Esophagus squamous epithelium (tissue), 5 donors: ENCODE measurements around the gene LRRC26. TPM values are rescaled to one million over a fixed set of nuclear protein-coding genes. Genes with fewer than 3 reads are reported as not detected.
A peak's percentile ranks its signal among the peaks of the same experiment; 100 is the strongest.

Source experiments
- DNase-seq: peaks from one replicate; lab custom pipeline; 2025; lab: John Stamatoyannopoulos, UW
- H3K27ac ChIP-seq, 4 donors: fragments of 200-600 bp; sonication (generic); one replicate each; pipeline ENCODE4 v1.5.1; 2016 to 2019; ENCODE audit warnings: mild to moderate bottlenecking in 1 of 4
- H3K27me3 ChIP-seq, 4 donors: fragments of 200-600 bp; sonication (generic); 1 replicate in 3 of 4; 2 replicates in 1 of 4; pipeline versions ENCODE4 v1.5.1 to v1.6.0; 2017 to 2021; ENCODE audit warnings: antibody characterized with exemption in 1 of 4
- H3K36me3 ChIP-seq, 3 donors: fragments of 200-600 bp; sonication (generic); one replicate each; pipeline ENCODE4 v1.5.1; 2016 to 2019
- H3K4me1 ChIP-seq, 3 donors: fragments of 200-600 bp; sonication (generic); one replicate each; pipeline ENCODE4 v1.5.1; 2017 to 2019
- H3K4me3 ChIP-seq, 4 donors: fragments of 200-600 bp; sonication (generic); 1 replicate in 3 of 4; 2 replicates in 1 of 4; pipeline ENCODE4 v1.5.1; 2016 to 2019; ENCODE audit warnings: mild to moderate bottlenecking in 2 of 4, moderate library complexity in 1 of 4
- H3K9me3 ChIP-seq, 3 donors: fragments of 200-600 bp; sonication (generic); one replicate each; pipeline ENCODE4 v1.5.1; 2016 to 2019
- POLR2A ChIP-seq, 4 donors: fragments of 450-650 bp; IDR thresholded peaks; one replicate each; pipeline ENCODE4 v1.6.1; 2017; ENCODE audit warnings: antibody characterized with exemption in 4 of 4, mild to moderate bottlenecking in 4 of 4, moderate library complexity in 3 of 4
- WGBS, 2 donors: methylation state at CpG; one replicate each; pipeline ENCODE4 v1.1.5; 2018; 5-methylcytosine and 5-hydroxymethylcytosine counted together
- intact Hi-C: fragments of 100-400 bp; cut with DNase I; formaldehyde crosslinking; loops from one replicate; pipeline ENCODE4 v1.15.0; 2022
- total RNA-seq, 4 donors: library from RNA; depleted of rRNA; stranded (reverse); fragments of >200 nt; gene quantifications; one replicate each; pipeline ENCODE4 v1.1.0, GENCODE V29; 2016
- TF ChIP-seq, protein P1 (sequence below), 6 experiments: fragments of 450-650 bp in 4 of 6; fragments of 200-600 bp in 2 of 6; sonication (generic) in 2 of 6; IDR thresholded peaks; one replicate each; pipeline ENCODE4 v1.5.1; 2016 to 2019; ENCODE audit warnings: antibody characterized with exemption in 6 of 6, mild to moderate bottlenecking in 4 of 6, moderate library complexity in 4 of 6
- donor health status: DM: yes; HTN: yes; CAD: no.

The LRRC26 gene
- total RNA-seq, 4 donors from 2014 or later, result 0.82 to 3.7 (median 0.95) TPM; not detected in 1

DNA sequence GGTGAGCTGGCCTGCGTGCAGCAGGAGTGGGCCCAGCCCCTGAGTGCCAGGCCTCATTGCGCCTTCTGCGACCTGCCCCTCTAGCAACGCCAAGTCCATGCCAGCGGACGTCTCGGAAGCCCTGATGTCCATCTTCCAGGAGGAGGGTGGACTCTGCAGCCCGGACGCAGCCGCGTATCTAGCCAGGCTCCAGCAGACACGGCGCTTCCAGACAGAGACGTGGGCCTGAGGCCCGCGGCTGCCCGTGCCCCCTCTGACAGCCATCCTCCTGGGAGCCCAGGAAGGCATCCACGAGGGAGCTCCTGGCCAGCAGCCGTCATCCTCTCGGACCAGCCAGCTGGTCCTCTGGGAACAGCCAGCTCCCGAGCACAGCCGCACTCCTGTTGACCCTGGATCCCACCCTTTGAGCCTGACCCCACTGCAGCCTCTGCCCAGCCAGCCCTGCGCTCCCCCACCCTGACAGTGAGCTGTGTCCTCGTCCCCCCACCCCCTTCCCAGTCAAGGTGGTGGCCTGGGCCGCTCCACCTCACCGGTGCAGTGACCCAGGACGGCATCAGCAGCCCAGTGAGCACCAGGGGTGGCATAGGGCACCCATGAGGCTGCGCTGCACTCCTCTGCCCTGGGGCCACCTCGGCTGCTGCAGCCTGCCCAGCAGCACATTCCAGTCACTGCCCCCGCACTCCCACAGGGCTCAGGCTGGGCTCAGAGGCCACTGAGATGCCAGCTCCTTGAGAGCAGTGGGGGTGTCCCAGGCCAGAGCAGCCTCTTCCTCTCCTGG, 46.5 kb upstream of the LRRC26 start:
- H3K27ac ChIP-seq, result peak overlapping the region; percentile 83 to 92 (median 90)
- intact Hi-C loops, result no loop called here
- H3K4me1 ChIP-seq, result peaks cover 16 to 49% (median 17%) of the 10 kb centered on the region in 3 donors
- DNase-seq, result no peak
- no peaks in the 10 kb centered on the region for H3K9me3 ChIP-seq
- peaks cover 0 to 29% (median 0%) of the 10 kb centered on the region in 3 donors for H3K36me3 ChIP-seq
- TF ChIP-seq POLR2A (IDR thresholded peaks at IDR 0.05), result no peak
- H3K27me3 ChIP-seq, result no peaks in the 10 kb centered on the region
- 70 to 96% methylated on average over 2 to 9 of the region's 30 CpGs for WGBS, 2 donors
- H3K4me3 ChIP-seq, result peak overlapping the region in 1 of 4 donors; percentile 51

DNA sequence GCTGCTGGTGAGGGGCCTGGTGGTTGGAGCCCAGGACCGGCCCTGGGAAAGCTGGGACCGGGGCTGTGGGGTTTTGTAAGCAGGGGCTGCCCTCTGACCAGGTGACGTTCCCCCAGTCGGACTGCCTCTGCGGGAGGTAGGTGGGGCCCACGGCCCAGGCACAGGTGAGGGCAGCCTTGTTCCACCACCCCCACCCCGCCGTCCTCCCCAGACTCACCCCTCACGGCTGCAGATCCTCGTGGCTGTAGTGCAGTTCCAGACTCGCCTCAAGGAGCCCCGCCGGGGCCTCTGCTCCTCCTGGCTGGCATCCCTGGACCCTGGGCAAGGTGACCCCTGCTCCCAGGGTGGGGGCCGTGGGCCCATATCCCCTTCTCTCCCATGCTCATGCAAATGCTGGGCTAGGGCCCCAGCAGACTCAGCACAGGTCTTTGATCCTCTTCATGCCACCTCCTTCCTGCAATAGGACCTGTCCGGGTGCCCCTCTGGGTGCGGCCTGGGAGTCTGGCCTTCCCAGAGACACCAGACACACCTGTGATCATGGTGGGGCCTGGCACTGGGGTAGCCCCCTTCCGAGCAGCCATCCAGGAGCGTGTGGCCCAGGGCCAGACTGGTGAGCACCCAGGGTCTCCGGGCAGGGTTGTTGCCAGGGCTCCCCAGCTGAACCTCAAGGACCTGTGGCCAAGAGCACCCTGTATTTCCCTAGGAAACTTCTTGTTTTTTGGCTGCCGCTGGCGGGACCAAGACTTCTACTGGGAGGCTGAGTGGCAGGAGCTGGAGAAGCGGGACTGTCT, 45.5 kb upstream of the LRRC26 start:
- intact Hi-C loops, result no loop called here
- Histone ChIP-seq H3K4me1 (peaks cover 15 to 39% (median 16%) of the 10 kb centered on the region in 3 donors), H3K9me3 (no peaks in the 10 kb centered on the region), H3K27ac (no peak overlapping the region), H3K27me3 (no peaks in the 10 kb centered on the region), H3K4me3 (no peak overlapping the region), H3K36me3 (peaks cover 0 to 33% (median 0%) of the 10 kb centered on the region in 3 donors)
- 61% methylated on average over 4 of the region's 22 CpGs; no CpG with 5 or more reads in 1 of the 2 donors for WGBS, 2 donors
- DNase-seq, result no peak
- TF ChIP-seq POLR2A (IDR thresholded peaks at IDR 0.05), result no peak
- TF ChIP-seq, protein P1, sequence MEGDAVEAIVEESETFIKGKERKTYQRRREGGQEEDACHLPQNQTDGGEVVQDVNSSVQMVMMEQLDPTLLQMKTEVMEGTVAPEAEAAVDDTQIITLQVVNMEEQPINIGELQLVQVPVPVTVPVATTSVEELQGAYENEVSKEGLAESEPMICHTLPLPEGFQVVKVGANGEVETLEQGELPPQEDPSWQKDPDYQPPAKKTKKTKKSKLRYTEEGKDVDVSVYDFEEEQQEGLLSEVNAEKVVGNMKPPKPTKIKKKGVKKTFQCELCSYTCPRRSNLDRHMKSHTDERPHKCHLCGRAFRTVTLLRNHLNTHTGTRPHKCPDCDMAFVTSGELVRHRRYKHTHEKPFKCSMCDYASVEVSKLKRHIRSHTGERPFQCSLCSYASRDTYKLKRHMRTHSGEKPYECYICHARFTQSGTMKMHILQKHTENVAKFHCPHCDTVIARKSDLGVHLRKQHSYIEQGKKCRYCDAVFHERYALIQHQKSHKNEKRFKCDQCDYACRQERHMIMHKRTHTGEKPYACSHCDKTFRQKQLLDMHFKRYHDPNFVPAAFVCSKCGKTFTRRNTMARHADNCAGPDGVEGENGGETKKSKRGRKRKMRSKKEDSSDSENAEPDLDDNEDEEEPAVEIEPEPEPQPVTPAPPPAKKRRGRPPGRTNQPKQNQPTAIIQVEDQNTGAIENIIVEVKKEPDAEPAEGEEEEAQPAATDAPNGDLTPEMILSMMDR (IDR thresholded peaks at IDR 0.05), result no peak

DNA sequence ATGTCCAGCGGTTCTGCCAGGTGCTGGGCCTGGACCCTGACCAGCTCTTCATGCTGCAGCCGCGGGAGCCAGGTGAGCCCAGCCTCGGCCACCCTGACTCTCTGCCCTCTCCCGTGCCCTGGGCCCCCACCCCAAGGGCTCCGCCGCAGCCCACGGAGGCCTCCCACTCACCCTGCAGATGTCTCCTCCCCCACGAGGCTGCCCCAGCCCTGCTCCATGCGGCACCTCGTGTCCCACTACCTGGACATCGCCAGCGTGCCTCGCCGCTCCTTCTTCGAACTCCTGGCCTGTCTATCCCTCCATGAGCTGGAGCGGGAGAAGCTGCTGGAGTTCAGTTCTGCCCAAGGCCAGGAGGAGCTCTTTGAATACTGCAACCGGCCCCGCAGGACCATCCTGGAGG, 44.8 kb upstream of the LRRC26 start:
- intact Hi-C loops, result no loop called here
- Histone ChIP-seq H3K36me3 (peaks cover 0 to 41% (median 4%) of the 10 kb centered on the region in 3 donors), H3K27ac (no peak overlapping the region), H3K4me1 (peaks cover 15 to 31% (median 16%) of the 10 kb centered on the region in 3 donors), H3K27me3 (no peaks in the 10 kb centered on the region), H3K9me3 (no peaks in the 10 kb centered on the region), H3K4me3 (no peak overlapping the region)
- WGBS, 2 donors, result 78 to 80% methylated on average over 8 to 11 of the region's 19 CpGs
- TF ChIP-seq, protein P1 (IDR thresholded peaks at IDR 0.05), result no peak
- no peak for TF ChIP-seq POLR2A (IDR thresholded peaks at IDR 0.05)
- no peak for DNase-seq

DNA sequence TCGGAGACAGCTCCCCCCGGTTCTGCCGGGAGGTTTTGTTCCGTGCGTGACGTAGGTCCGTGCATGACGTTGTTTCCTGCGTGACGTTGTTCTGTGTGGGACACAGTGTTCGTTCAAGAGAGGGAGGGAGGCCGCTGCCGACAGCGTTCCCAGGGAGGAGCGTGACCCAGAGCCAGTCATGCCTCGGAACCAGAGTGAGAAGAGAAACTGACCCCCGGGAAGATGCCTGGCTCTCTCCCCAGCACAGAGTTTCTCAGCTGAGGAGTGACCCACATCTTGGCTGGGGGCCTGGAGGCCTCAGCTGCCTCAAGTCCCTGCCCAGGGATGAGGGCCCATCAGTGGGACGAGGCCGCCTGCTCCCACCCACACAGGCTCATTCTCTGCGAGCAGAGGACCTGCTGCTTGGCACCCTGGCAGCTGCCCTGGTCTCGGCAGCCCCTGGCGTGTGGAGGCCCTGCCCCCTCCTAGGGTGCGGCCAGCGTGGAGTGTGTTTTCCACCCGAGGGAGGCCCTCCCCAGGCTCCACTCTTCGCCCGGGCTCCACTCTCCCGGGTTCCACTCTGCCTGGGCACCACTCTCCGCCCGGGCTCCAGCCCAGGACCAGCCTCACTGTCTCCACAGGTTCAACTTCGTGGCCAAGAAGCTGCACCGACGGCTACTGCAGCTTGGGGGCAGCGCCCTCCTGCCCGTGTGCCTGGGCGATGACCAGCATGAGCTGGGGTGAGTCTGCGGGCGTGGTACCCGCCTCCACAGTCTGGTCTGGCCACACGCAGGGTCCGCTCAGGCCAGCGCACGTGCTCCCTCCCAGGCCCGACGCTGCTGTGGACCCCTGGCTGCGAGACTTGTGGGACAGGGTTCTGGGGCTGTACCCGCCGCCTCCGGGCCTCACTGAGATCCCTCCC, 43.6 kb upstream of the LRRC26 start:
- H3K27ac ChIP-seq, result no peak overlapping the region
- H3K27me3 ChIP-seq, result no peaks in the 10 kb centered on the region
- intact Hi-C loops, result no loop called here
- TF ChIP-seq, protein P1 (IDR thresholded peaks at IDR 0.05), result peak in 1 of 6 experiments; percentile 37
- no peak for TF ChIP-seq POLR2A (IDR thresholded peaks at IDR 0.05)
- peaks cover 0 to 53% (median 4%) of the 10 kb centered on the region in 3 donors for H3K36me3 ChIP-seq
- no peak for DNase-seq
- H3K4me1 ChIP-seq, result peaks cover 8 to 22% (median 14%) of the 10 kb centered on the region in 3 donors
- H3K9me3 ChIP-seq, result no peaks in the 10 kb centered on the region
- 92 to 94% methylated on average over 13 to 19 of the region's 49 CpGs for WGBS, 2 donors
- H3K4me3 ChIP-seq, result no peak overlapping the region

DNA sequence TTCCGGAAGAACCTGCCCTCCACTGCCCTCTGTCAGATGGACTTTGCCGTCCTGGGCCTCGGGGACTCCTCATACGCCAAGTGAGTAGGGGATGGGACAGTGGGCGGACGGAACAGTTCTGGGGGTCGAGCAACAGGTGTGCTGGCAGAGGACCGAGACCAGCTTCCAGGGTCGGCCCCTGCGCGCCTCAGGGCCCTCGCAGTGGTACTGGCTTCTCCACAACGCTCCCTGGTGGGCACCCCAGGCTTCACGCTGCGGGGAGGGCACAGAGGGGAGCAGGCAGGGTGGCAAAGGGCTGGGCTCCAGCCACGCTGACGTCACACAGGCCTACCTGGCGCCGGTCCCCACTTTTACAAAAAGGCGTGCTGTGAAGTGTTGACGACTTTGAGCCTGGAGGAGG, 42.7 kb upstream of the LRRC26 start:
- Histone ChIP-seq H3K27ac (no peak overlapping the region), H3K4me3 (no peak overlapping the region), H3K9me3 (no peaks in the 10 kb centered on the region), H3K4me1 (peaks cover 6 to 14% (median 9%) of the 10 kb centered on the region in 3 donors), H3K36me3 (peaks cover 0 to 55% (median 4%) of the 10 kb centered on the region in 3 donors), H3K27me3 (no peaks in the 10 kb centered on the region)
- 47 to 93% methylated on average over 7 to 12 of the region's 21 CpGs for WGBS, 2 donors
- intact Hi-C loops, result no loop called here
- TF ChIP-seq POLR2A (IDR thresholded peaks at IDR 0.05), result no peak
- TF ChIP-seq, protein P1 (IDR thresholded peaks at IDR 0.05), result no peak
- no peak for DNase-seq
